Endothelial cell of hepatic sinusoid (primary cell): ENCODE measurements around the gene GBA3.

Source experiments
- in situ Hi-C: cut with HindIII; loops from 2 replicates; pipeline ENCODE4 v1.10.0; 2017; ENCODE audit warnings: low sequenced_read_pairs

Gene GBA3

GRCh38 chr4:22689428-22689827 lies 3.3 kb upstream of the GBA3 start:
- in situ Hi-C loops: loop anchor here (25.0 kb wide), 1 partner anchor 277 kb away; no protein-coding TSS in a partner anchor

DNA sequence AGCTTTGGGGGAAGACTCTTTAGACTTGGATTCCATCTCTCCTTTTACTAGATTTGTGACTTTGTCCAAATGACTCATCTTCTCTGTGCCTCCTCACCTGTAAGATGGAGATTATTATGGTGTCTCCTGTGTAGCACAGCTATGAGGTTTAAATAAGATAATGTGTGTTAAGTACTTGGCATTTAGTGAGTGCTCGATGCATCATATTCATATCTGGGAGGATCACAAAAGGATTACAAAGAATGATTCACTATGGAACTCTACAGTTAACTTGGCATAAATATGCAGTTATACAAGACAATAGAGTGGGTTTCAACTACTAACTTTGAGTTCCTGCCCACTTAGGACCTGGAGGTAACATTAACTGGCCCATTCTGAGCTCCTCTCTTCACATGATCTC lies 2.3 kb downstream of the GBA3 start:
- in situ Hi-C loops: loop anchor here (25.0 kb wide), 1 partner anchor 283 kb away; no protein-coding TSS in a partner anchor

DNA sequence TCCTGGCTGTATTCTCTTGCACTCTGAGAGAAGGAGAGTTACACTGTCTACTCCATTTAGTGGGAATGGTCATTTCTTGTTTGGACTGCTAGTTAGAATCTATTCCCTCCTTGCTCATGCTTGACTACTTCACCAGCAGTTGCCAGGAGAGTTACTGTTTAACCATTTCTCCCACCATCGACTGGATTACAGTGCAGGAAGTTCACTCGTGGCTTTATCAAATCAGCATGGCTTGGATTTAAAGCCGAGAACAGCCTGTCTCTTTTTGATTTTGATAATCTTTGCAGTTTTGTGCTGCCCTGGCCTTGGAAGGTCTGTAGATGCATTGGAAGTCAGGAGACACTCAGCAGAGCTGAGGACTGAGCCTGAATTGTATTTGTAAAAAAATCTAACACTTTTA lies 3.2 kb downstream of the GBA3 start:
- in situ Hi-C loops: loop anchor here (25.0 kb wide), 1 partner anchor 284 kb away; no protein-coding TSS in a partner anchor

DNA sequence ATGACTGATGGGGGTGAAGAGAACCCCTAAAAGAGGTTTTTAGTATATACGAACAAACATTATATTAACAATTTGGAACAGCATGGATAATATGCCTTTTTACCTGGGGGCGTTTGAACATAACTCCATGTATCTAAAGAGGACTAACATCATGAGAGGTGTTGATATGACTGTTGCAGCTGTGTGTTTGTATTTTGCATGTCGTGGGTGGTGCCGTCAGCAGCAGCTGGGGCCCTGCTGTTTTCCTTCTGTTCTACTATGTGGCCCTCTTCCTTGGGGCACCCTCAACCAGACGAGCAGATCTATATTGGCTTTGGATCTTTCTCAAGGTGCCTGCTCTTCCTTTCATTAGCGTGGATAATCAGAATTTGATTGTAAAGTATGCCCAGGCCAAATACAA lies 11.2 kb downstream of the GBA3 start:
- in situ Hi-C loops: no loop called here

GRCh38 chr4:22707390-22707789 lies 14.7 kb downstream of the GBA3 start:
- in situ Hi-C loops: no loop called here

- in situ Hi-C loops: no loop called here
These were observed 16.2 kb downstream of the GBA3 start for GRCh38 chr4:22708961-22709360.

DNA sequence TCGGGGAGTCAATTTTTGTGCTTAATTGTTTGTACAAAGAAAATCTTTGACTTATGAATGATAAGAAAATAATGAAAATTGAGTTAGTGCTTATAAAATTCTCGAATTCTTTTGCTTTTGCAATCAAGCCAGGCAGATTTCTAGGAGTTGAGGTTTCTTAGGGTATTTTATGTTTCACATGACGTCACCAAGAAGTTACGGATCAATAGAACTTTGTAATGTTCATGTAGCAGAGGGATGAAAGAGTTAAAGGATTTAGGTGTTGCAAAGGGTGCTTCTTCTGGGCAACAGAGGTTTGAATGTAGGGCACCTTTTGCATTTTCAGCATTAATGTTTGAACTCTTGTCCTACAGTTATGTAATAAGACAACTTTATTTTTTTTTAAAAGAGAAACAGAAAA lies 19.4 kb downstream of the GBA3 start:
- in situ Hi-C loops: no loop called here

DNA sequence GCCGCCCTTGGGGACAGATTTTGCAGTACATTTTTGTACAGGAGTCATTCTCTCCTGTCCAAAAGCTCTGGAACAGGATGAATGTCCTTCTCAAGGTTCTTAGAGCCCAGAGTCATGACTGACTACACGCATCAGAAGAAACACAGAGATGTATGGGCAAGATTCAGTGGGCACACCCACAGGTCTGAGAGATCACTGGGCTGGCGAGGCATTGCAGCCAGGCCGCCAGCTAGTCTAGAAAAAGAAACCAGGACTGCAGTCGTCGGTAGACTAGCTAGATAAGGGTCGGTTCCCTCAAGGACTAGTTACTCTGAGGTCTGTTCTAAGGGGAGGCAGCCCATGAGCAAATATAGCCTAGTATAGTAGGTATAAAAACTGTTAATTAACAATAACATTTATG lies 19.8 kb downstream of the GBA3 start:
- in situ Hi-C loops: no loop called here

DNA sequence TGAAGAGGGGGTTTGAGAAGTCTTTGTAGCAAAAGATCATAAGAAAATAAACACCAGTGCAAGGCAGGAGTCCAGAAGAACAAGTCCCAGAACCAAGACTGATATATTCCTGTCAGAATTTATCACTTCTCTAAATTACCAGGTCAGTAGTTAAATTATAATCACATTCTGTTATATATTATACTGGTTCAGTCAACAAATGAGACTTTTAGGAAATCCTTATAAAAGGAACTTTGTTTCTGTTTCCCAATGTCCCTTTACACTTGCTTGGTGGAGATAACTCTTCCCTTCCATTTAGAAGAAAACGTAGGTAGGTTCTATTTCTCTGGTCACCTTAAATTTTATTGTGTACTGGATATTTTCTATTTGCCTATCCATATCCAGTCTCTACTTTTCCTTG lies 21.1 kb downstream of the GBA3 start:
- in situ Hi-C loops: no loop called here

GRCh38 chr4:22719218-22719617 lies 26.5 kb downstream of the GBA3 start:
- in situ Hi-C loops: no loop called here

GRCh38 chr4:22720091-22720490 lies 27.4 kb downstream of the GBA3 start:
- in situ Hi-C loops: no loop called here

- in situ Hi-C loops: no loop called here
These were observed 28.5 kb downstream of the GBA3 start for GRCh38 chr4:22721204-22721603.

GRCh38 chr4:22730021-22730420 lies 37.3 kb downstream of the GBA3 start:
- in situ Hi-C loops: no loop called here

DNA sequence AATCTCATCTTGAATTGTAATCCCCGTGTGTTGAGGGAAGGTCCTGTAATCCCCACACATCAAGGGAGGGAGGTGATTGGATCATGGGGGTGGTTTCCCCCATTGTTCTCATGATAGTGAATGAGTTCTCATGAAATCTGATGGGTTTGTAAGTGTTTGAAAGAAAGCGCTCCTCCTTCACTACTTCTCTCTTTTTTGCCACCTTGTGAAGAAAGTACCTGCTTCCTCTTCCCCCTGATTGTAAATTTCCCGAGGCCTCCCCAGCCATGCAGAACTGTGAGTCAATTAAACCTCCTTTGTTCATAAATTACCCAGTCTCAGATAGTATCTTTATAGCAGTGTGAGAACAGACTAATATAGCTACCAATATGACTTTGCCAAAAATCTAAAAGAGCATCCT lies 41.1 kb downstream of the GBA3 start:
- in situ Hi-C loops: no loop called here

DNA sequence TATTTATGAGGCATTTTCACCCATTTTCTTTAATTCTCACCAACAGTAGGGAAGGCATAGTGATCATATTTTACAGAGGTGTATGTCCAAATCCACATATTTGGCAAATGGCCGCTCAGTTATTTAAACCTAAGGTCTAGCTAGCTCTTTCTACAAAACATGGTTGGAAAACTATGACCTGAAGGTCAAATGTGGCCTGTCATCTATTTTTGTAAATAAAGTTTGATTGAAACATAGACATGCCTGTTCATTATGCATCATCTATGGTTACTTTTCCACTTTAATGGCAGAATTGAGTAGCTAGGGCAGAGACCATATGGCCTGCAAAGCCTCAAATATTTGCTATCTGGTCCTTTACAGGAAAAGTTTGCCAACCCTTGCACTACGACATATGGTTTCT lies 44.2 kb downstream of the GBA3 start:
- in situ Hi-C loops: no loop called here

- in situ Hi-C loops: no loop called here
These were observed 47.2 kb downstream of the GBA3 start for GRCh38 chr4:22739968-22740367.

DNA sequence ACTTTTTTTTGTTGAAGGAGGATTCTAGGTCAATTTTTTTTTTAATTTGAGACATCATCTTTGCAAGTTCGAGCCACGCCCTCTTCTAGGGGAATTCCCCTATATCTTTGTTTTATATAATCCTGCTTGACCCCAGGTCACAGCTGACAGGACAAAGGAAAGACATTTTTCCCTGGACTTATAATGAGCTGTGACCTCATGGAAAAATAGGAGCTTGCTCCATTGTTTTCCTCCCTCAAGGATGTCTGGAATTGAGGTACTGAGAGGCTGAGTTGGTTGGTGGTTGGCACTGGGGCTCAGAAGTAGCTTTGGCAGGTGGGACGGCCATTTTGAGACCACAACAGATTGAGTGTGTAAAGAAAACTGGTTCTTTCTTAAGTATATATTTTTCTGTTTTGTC lies 49.0 kb downstream of the GBA3 start:
- in situ Hi-C loops: no loop called here

- in situ Hi-C loops: no loop called here
These were observed 50.6 kb downstream of the GBA3 start for GRCh38 chr4:22743290-22743689.

DNA sequence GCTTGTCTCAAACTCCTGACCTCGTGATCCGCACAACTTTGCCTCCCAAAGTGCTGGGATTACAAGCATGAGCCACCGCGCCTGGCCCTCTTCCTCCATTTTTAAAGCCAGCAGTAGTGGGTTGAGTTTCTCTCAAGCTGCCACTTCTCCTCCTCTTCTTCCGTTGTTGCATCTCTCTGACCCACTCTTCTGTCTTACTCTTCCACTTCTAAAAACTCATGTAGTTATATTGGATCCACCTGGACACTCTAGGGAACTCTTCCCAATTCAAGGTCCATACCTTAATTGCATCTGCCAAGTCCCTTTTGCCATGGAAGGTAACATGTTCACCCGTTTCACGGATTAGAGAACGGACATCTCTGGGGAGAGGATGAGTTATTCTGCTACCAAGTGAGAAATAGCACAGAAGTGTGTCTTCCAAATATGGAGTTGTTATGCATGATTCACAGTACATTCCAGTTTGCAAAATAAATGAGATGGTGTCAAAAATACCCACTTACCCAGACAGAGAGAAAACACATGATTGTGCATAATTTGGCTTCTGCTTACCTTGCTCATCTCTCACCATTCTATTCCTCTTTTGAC lies 51.8 kb downstream of the GBA3 start:
- in situ Hi-C loops: no loop called here

DNA sequence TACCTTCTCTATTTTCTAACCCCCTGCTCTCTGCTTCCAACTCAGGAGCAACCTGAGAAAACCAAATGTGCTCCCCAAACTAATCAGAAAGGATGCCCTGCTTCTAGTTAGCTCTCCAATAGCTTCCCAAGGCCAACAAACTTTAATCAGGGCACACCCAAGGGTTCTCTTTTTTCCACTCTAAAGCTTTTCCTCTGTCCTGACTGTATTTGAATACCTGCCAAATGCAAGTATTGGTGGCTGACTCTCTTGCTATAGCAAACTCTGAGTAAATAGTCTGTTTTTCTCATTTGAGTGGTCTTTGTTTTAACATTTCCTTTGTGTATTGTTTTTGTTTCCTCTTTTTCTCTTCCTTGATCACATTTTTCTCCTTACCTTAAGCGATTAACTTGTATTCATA lies 52.5 kb downstream of the GBA3 start:
- in situ Hi-C loops: no loop called here

DNA sequence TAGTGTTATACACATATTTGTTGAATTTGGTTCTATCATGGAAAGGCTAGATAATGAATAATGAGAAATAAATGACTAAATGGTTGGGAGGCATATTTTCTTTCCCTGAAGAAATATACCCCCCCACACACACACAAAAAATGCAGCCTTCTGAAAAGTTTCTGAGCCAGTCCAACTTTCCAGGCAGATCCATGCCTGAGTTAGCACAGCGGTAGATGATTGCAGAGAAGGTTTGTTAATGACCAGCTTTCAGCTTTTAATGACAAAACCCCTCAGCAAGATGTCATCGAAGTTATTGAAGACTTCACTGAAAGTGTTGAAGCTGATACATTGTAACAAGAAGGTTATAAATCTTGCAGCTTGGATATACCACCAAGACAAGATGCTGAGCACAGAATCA lies 61.4 kb downstream of the GBA3 start:
- in situ Hi-C loops: no loop called here

GRCh38 chr4:22762548-22762947 lies 69.8 kb downstream of the GBA3 start:
- in situ Hi-C loops: no loop called here

- in situ Hi-C loops: no loop called here
These were observed 71.4 kb downstream of the GBA3 start for GRCh38 chr4:22764183-22764582.
